HUES6 (cell line): ENCODE data around the gene KIZ.

Experiments
- H3K27ac ChIP-seq: 2 replicates; pipeline ENCODE4 v1.7.0; 2013; ENCODE audit warnings: low read depth, mild to moderate bottlenecking, low read length, inconsistent platforms
- H3K27me3 ChIP-seq: 2 replicates; pipeline ENCODE4 v1.6.1; 2013; ENCODE audit warnings: low read length; ENCODE audit not compliant: control insufficient read depth, insufficient read depth
- H3K36me3 ChIP-seq: 2 replicates; pipeline ENCODE4 v1.6.1; 2013; ENCODE audit warnings: low read length; ENCODE audit not compliant: control insufficient read depth, insufficient read depth
- H3K4me1 ChIP-seq: 2 replicates; pipeline ENCODE4 v1.6.1; 2013; ENCODE audit warnings: low read length; ENCODE audit not compliant: control insufficient read depth, insufficient read depth
- H3K4me3 ChIP-seq: 2 replicates; pipeline ENCODE4 v1.5.1; 2013; ENCODE audit warnings: low read depth, low read length
- H3K9ac ChIP-seq: one replicate; pipeline ENCODE4 v1.6.1; 2013; ENCODE audit warnings: mild to moderate bottlenecking, low read length
- H3K9me3 ChIP-seq: 2 replicates; pipeline ENCODE4 v1.6.1; 2013; ENCODE audit warnings: low read depth, low read length; ENCODE audit not compliant: control insufficient read depth, insufficient read depth

Gene KIZ

DNA sequence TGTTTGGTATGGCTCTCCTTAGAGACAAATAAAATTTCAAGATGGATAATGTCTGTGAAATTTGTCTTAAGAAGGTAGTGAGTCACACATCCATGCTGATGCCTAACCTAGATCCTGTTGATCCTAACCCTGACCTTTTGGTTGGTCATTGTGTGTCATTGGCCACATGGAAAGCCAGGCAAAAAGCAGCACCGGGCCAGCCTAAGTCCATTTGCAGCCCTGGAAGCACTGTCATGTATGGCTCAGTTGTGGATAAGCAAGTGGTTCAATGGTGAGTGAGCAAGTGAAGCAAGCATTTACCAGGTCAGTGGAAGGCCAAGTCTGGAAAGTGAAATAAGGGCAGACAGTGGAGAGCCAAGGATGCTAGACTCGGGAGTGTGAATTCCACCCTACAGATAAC is 165.1 kb downstream of the KIZ start:
- Histone ChIP-seq H3K36me3 (no peaks in the 10 kb centered on the region), H3K9me3 (no peaks in the 10 kb centered on the region), H3K4me1 (no peaks in the 10 kb centered on the region), H3K4me3 (no peak overlapping the region), H3K27me3 (no peaks in the 10 kb centered on the region), H3K27ac (no peak overlapping the region), H3K9ac (no peak overlapping the region)

DNA sequence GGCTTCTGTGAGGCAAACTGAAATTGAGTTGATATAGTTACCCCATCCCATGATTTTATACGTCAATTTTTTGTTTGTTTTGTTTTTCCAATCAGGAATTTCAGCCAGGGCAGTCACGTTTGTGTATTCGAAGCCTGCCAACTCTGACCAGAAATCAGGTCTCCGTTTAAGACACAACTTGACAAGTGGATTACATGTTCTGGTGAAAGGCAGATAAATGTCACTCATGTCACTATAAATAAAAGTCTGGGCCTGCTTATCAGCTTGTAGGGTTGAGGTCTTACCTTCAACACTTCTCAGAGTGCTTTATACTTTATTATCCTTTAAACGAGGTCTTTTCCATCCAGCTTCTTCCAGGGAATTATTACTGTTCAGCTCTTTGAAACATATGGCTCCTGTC is 168.9 kb downstream of the KIZ start:
- H3K27ac ChIP-seq: no peak overlapping the region
- H3K27me3 ChIP-seq: no peaks in the 10 kb centered on the region
- no peaks in the 10 kb centered on the region for H3K4me1 ChIP-seq
- no peaks in the 10 kb centered on the region for H3K9me3 ChIP-seq
- no peak overlapping the region for H3K4me3 ChIP-seq
- H3K36me3 ChIP-seq: no peaks in the 10 kb centered on the region
- no peak overlapping the region for H3K9ac ChIP-seq
